ENCODE results near the gene VTA1.
"Not testable (repeated sequence)": the region's sequence is repeated elsewhere in the genome, so short reads cannot be mapped to it uniquely, and the experiment has no call there.

VTA1 gene

DNA sequence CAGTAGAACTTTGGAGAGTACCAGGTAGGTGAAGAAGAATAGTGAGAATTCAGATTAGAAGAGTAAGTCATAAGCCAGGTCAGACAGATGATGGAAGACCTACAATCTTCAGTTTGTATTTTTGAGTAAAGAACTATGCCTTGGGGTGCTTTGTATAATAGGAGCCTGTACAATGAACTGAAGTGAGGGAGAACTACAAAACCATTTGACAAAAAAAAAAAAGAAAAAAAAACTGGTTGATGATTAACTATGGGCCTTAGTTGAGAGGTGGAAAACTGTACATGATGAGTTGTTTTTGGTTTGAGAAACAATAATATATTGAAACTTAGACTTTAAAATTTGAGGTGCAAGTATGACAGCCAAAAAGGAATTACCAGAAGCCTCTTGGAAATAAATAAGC is 25.7 kb downstream of the VTA1 start:
- no peak for DNase-seq

DNA sequence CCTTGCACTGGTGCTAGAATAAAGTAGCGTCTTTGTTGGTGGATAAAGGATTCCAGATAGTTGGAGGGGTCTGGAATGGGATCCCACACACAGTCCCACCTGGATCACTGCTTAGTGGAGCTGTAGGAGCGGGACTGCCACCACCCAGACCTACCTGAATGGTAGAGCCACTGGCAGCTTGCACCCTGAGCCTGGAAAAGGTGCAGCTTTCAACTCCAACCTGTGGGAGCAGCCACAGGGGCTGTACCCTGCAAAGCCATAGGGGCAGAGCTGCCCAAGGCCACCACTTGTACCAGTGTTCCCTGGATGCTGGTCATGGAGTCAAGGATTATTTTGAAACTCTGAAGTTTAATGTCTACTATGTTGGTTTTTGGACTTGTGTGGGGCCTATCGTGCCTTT is 26.9 kb downstream of the VTA1 start:
- no peak for DNase-seq

DNA sequence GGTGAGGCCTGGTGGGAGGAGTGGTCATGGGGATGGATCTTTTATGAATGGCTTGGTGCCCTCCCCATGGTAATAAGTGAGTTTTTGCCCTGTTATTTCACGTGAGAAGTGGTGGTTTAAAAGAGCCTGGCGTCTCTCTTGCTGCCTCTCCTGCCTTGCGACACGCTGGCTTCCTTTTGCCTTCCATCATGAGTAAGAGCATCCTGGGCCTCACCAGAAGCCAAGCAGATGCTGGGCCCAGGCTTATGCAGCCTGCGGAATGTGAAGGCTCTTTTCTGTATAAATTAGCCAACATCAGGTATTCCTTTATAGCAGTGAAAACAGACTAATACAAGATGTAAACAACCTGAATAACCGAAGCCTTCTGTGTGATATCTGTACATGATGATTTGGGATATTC is 27.6 kb downstream of the VTA1 start:
- DNase-seq: no peak

DNA sequence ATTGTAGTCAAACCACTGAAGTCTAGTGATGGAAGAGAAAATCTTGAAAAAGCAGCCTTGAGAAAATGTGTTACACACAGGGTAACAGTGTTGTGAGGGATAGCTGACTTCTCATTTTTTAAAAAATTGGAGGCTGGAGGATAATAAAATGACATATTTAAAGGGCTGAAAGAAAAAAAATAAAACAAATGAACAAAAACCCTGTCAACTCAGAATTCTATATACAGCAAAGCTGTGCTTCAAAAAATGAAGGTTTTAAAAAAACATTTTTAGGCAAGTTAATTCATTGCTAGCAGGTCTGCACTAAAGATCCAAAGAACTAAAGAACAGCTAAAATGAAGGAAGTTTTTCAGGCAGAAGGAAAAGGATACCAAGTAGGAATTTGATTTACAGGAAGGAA is 31.1 kb downstream of the VTA1 start:
- DNase-seq: no peak

GRCh38 chr6:142182004-142182403 is 34.9 kb downstream of the VTA1 start:
- DNase-seq: no peak

GRCh38 chr6:142183351-142183750 is 36.3 kb downstream of the VTA1 start:
- DNase-seq: no peak

- no peak for DNase-seq
Measured at GRCh38 chr6:142184307-142184706, 37.2 kb downstream of the VTA1 start.

- no peak for DNase-seq
Measured at GRCh38 chr6:142185641-142186040, 38.6 kb downstream of the VTA1 start.

- DNase-seq: peak; percentile 30
Measured at GRCh38 chr6:142187209-142187608, 40.1 kb downstream of the VTA1 start.

DNA sequence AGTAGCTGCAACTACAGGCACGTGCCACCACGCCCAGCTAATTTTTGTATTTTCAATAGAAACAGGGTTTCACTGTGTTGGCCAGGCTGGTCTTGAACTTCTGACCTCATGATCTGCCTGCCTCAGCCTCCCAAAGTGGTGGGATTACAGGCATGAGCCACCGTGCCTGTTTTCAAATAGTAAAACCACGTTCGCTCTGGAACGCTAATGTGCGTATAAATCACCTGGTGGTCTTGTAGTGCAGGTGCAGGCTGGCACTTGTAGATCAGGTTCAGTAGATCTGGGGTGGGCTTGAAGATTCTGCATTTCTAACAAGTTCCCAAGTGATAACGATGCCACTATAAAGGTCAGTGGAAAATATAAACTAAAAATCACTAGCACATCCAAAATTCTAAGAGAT is 41.3 kb downstream of the VTA1 start:
- DNase-seq: not testable (repeated sequence)

DNA sequence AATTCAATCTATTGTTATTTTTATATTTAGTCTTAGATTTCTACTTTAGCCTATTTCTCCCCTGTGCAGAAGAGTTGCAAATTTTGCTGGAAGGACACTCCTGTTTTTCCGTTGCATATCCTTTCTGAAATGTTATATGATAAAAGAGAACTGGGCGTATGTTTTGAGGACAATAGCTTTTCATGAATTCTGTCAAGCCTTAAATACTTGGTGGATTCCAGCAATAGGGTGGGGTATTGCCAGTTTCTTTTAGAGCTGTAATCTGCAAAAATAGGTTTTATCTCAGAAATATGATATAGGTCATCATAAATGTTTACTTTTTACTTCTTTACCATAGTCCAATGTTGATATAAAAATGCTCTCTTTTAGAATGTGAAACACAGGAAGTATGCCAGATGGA is 42.0 kb downstream of the VTA1 start:
- DNase-seq: no peak

DNA sequence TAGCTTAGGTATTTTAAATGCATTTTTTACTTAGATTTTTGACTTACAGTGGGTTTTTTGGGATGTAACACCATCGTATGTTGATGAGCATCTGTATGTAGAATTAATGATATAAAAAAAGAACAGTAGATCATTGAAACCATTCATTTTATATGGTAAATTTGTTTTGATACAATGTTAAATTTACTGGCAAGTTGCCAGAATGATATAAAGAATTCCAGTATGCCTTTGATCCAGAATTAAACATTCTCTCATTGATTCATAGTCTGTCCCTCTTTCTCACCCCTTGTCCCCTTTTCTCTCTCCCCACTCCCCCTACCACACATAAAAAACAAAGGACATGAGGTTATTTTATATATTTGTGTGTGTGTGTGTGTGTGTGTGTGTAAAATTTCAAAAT is 45.3 kb downstream of the VTA1 start:
- DNase-seq: no peak

GRCh38 chr6:142193621-142194020 is 46.6 kb downstream of the VTA1 start:
- DNase-seq: no peak

DNA sequence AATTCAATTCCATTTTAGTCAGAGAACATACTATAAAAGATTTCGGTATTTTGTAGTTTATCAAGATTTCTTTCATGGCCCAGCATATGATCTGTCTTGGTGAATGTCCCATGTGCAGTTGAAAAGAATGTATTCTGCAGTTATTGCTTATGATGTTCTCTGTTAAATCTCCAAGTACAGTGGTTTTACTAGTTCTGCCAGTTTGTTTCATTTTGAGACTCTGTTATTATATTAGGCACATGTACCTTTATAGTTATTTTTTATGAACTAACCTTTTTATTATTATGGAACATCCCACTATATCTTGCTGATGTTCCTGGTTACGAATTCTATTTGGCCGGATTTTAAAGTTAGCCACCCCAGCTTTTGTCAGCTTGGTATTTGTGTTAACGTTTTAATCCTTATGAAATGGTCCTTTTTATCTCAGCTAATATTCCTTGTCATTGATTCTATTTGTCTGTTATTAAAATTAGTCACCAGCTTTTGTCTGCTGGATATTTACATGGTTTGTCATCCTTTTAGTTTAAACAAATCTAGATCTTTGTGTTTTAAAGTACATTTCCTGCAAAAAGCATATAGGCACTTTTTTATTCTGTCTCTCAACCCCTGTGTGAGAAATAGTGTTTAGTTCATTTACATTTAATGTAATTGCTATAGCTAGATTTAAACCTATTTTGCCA is 48.9 kb downstream of the VTA1 start:
- no peak for DNase-seq

GRCh38 chr6:142200846-142201628 is 54.0 kb downstream of the VTA1 start:
- no peak for DNase-seq

- no peak for DNase-seq
Measured at GRCh38 chr6:142207265-142207877, 60.3 kb downstream of the VTA1 start.

DNA sequence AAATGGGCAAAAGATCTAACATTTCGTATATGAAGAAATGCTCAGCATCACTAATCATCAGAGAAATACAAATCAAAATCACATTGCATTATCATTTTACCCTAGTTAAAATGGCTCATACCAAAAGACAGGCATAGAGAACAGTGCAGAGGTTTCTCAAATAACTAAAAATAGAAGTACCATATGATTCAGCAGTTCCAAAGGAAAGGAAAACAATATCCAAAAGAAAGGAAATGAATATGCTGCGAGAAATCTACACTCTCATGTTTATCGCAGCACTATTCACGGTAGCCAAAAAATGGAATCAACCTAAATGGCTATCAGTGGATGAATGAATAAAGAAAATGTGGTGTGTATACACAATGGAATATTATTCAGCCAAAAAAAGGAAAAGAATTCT is 63.5 kb downstream of the VTA1 start:
- no peak for DNase-seq

- no peak for DNase-seq
Measured at GRCh38 chr6:142213402-142213801, 66.3 kb downstream of the VTA1 start.

DNA sequence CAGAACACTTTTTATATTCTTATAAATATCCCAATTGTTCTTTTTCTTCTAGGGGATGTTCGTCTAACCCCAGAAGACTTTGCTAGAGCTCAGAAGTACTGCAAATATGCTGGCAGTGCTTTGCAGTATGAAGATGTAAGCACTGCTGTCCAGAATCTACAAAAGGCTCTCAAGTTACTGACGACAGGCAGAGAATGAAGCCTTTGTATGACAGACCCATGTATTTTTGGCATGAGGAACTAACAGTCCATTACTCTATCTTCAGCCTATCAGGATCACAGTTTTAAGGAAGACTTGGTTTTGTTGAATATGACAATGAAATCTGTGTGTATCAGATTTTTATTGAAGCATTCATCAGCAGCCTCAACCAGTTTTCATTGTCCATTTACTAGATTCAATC is 71.4 kb downstream of the VTA1 start:
- no peak for DNase-seq

DNA sequence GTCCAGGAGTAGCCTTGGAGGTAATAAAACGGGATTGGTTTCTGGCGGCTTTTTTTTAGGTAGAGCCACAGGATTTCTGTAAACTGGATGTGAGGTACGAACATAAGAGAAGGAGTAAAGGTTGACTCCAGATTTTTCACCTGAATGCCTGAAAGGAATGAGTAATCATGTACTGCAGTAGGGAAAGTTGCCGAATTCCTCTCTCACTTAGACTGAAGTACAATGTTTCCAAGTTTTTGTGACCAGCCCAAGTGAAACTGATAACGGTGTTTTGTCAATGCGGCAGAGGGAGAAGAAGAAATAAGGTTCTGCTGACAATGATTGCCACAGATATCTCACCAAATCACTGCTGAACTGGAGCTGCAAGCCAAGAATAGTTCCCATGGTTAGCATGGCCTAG is 75.0 kb downstream of the VTA1 start:
- no peak for DNase-seq

DNA sequence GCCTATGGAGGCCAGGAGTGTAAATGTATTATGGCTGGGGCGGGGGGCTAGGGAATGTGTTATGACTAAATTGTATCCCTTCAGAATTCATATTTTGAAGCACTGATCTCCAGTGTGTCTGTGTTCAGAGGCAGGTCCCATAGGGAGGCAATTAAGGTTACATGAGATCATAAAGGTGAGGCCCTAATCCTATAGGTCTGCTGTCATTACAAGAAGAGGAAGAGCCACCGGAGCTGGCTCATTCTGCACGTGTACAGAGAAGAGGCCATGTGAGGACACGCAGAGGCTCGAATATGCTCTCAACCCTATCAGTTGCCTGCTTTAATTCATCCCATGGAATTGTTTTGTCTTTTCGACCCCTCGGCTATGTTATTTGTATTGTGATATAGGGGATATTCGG is 76.9 kb downstream of the VTA1 start:
- no peak for DNase-seq

DNA sequence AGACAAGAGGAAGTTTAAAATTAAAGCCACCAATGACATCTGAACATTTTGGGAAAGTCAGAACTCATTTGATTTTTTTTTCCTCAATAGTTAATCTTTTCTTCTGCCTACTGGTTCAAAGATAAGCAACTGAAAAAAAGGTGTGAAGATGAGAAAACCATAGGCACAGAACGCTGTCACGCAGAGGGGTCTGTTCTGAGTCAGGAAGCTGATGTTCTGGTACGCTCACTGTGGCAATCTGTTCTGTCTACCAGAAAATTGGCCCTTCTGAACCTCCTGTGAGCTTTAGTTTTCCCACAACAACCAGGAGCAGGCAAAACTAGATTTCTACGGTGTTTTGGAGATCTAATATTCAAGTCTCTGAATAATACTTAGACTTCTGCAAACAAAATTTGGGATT is 78.1 kb downstream of the VTA1 start:
- no peak for DNase-seq

GRCh38 chr6:142225552-142225951 is 78.5 kb downstream of the VTA1 start:
- DNase-seq: no peak

- DNase-seq: no peak
Measured at GRCh38 chr6:142226731-142227130, 79.7 kb downstream of the VTA1 start.

Data from DMS79 treated with DMSO at 0.1 percent for 48 hours (cell line).